ENCODE data around the gene DNAJC6.

The DNAJC6 gene

DNA sequence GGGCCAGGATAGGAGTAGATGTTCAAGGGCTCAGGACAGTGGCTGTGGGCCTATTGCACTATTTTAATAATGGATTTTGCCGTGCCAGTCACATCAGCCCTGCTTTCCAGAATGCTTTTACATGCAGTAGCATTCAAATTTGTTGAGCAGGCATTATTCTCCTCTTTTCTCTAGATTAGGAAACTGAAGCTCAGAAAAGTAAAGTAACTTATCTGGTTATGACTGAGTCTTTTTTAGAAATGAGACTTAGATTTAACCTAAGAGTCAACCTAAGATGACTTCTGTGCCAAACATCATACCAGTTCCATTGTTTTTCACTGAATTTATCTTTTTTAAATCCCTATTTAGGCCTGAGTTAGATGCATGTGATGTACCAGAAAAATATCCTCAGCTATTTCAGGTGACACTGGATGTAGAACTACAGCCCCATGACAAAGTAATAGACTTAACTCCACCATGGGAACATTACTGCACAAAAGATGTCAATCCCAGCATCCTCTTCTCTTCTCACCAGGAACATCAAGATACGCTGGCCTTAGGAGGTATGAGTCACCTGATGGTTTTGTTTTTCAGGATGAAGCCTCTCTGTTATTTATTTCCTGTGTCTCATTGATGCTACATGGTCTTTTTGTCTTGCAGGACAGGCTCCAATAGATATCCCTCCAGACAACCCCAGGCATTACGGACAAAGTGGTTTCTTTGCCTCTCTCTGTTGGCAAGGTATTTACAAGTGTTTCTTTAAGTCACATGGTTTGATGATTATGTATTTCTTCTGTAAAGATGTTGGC, 79.8 kb downstream of the DNAJC6 start:
- DNase-seq (ENCODE audit: extremely low read depth, low read depth), result no peak
- TF ChIP-seq, protein P1, sequence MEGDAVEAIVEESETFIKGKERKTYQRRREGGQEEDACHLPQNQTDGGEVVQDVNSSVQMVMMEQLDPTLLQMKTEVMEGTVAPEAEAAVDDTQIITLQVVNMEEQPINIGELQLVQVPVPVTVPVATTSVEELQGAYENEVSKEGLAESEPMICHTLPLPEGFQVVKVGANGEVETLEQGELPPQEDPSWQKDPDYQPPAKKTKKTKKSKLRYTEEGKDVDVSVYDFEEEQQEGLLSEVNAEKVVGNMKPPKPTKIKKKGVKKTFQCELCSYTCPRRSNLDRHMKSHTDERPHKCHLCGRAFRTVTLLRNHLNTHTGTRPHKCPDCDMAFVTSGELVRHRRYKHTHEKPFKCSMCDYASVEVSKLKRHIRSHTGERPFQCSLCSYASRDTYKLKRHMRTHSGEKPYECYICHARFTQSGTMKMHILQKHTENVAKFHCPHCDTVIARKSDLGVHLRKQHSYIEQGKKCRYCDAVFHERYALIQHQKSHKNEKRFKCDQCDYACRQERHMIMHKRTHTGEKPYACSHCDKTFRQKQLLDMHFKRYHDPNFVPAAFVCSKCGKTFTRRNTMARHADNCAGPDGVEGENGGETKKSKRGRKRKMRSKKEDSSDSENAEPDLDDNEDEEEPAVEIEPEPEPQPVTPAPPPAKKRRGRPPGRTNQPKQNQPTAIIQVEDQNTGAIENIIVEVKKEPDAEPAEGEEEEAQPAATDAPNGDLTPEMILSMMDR (IDR thresholded peaks at IDR 0.05; ENCODE audit: low read depth, low read length), result no peak

DNA sequence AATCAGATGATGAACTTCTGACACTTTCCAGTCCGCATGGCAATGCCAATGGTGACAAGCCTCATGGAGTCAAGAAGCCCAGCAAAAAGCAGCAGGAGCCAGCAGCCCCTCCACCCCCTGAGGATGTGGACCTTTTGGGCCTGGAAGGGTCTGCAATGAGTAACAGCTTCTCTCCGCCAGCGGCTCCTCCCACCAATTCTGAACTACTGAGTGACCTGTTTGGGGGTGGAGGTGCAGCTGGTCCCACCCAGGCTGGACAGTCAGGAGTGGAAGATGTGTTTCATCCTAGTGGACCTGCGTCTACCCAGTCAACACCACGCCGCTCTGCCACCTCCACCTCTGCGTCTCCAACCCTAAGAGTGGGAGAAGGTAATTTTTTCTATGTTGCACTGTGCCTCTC, 83.2 kb downstream of the DNAJC6 start:
- DNase-seq (ENCODE audit: extremely low read depth, low read depth), result no peak
- TF ChIP-seq, protein P1 (IDR thresholded peaks at IDR 0.05; ENCODE audit: low read depth, low read length), result no peak

DNA sequence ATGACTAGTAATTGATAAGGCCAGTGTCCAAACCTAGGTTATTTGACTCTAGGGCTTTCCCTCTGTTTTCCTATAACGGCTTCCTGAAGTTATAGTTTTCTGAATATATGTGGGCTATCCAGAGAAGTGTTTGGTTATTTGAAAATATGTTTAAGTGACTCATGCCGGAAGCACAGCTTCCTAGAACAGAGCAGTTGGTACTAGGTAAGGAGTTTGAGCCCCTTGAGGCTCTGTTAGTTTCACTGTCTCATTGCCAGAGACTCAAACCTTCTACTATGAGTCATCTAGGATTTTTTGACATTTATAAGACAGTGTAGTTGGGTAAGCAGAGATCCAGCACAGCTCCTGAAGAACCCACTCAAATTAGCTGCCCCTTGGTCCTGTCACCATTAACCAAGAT, 84.0 kb downstream of the DNAJC6 start:
- TF ChIP-seq, protein P1 (IDR thresholded peaks at IDR 0.05; ENCODE audit: low read depth, low read length), result no peak
- DNase-seq (ENCODE audit: extremely low read depth, low read depth), result no peak

DNA sequence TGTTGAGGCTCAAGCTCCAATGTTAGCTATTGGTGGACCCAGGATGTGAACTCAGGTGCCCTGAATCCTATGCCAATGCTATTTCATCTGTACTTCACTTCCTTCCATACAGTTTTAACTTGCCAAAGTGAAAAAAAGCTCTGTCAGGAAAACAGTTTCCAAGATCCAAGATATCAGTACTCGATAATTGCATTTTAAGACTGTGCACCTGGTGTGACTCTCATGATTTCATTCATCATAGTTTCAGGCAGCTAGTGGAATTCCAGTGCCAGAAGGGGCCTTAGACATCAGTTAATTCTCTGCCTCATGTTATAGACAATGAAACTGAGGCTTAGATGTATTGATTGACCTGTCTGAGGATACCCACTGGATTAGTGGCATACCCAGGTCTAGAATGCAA, 84.6 kb downstream of the DNAJC6 start:
- TF ChIP-seq, protein P1 (IDR thresholded peaks at IDR 0.05; ENCODE audit: low read depth, low read length), result no peak
- no peak for DNase-seq (ENCODE audit: extremely low read depth, low read depth)

DNA sequence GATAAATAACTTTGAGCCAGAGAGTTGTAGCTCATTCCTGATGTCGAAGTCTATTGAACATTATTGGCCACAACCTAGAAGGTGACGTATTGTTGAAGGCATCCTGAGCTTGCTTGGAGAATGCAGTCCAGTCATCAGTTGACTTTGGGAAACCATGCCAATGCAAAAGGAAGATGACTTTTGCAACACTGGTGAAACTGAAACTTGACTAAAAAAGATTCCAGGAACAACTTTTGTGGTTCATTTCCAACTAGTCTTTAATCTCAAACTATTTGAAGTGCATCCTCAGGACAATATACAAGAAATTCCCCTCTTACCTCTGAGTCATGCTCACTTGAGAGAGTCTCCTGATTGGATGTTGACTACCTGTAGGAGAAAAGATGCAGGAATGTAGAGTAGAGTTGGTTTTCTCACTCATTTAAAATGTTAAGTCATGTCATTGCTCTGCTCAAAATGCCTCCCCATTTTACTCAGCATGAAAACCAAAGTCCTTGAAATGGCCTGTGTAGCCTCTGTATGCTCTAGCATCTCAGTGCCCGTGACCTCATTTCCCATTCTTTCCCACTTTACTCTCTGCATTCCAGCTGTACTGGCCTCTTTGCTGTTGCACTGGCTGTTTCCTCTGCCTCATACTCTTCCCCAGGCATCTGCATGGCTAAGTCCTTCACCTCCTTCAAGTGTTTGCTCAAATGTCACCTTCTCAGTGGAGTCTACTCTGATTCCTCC, 86.7 kb downstream of the DNAJC6 start:
- DNase-seq (ENCODE audit: extremely low read depth, low read depth), result peak; percentile 24
- TF ChIP-seq, protein P1 (IDR thresholded peaks at IDR 0.05; ENCODE audit: low read depth, low read length), result no peak

DNA sequence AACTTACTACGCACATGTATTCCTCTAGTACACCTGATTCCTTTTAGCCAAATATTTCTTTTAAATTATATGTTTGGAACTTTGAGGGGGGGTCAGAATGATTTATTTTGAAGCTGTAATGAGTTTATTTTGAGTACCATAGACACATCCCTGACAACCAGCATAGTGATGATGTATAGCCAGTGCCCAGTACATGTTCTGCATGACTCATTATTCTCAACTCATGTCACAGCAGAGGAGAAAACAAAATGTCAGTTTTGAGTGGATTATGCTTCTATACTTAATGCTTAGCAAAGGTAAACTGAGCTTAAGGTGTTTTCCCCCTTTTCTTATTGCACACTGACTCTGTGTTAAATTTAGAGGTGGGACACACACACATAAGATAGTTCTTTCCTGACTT, 88.7 kb downstream of the DNAJC6 start:
- TF ChIP-seq, protein P1 (IDR thresholded peaks at IDR 0.05; ENCODE audit: low read depth, low read length), result no peak

DNA sequence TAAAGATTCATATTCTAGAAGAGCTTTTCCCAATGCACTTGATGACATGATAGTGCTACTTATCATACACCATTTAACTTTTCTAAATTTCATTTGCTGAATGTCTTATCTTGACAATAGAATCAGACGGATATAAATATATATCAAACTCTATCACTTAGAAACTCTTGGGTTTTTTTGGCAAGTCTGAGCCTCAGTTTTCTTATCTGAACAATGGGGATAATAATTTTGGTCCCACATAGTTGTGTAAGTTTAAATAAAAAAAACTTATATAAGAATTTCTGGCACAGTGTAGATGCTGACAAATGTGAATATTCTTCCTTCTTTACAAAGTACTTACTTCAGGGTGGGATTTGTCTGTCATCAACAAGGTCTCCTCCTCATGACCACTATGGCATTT, 89.7 kb downstream of the DNAJC6 start:
- TF ChIP-seq, protein P1 (IDR thresholded peaks at IDR 0.05; ENCODE audit: low read depth, low read length), result no peak
- DNase-seq (ENCODE audit: extremely low read depth, low read depth), result no peak

More for the DNA sequence above, 88.7 kb downstream of the DNAJC6 start:
- no peak for DNase-seq (ENCODE audit: extremely low read depth, low read depth)

Data from AG09319 (cell line).